BLaER1 treated with 17β-estradiol and CSF1 and Interleukin-3, amounts not matched to agents 10 nM and 100 nM (cell line): ENCODE results near the gene PTGER3.

Experiments
- H3K27ac ChIP-seq, 11 experiments: shearing (Covaris generic); formaldehyde crosslinking; 2 replicates each; pipeline ENCODE4 v1.8.1; 2022
- H3K27me3 ChIP-seq, 11 experiments: shearing (Covaris generic); formaldehyde crosslinking; 2 replicates each; pipeline ENCODE4 v1.8.1; 2022
- H3K36me3 ChIP-seq, 11 experiments: shearing (Covaris generic); formaldehyde crosslinking; 2 replicates each; pipeline ENCODE4 v1.8.1; 2022
- H3K4me1 ChIP-seq, 10 experiments: shearing (Covaris generic); formaldehyde crosslinking; 2 replicates each; pipeline ENCODE4 v1.8.1; 2022
- H3K4me2 ChIP-seq, 11 experiments: shearing (Covaris generic); formaldehyde crosslinking; 2 replicates each; pipeline ENCODE4 v1.8.1; 2022
- H3K4me3 ChIP-seq, 10 experiments: shearing (Covaris generic); formaldehyde crosslinking; 2 replicates each; pipeline ENCODE4 v1.8.1; 2022
- H3K9ac ChIP-seq, 11 experiments: shearing (Covaris generic); formaldehyde crosslinking; 2 replicates each; pipeline ENCODE4 v1.8.1; 2022
- H3K9me3 ChIP-seq, 11 experiments: shearing (Covaris generic); formaldehyde crosslinking; replicated peaks in 1 of 11; 2 replicates each; pipeline ENCODE4 v1.8.1; 2022
- H4K20me1 ChIP-seq, 11 experiments: shearing (Covaris generic); formaldehyde crosslinking; 2 replicates each; pipeline ENCODE4 v1.8.1; 2022
- Cebpa-rat ChIP-seq, 11 experiments: shearing (Covaris generic); IDR thresholded peaks; 2 replicates each; pipeline ENCODE4 v1.8.1; 2022

The PTGER3 gene

GRCh38 chr1:70922196-70922595, 125.4 kb downstream of the PTGER3 start:
- TF ChIP-seq Cebpa-rat (IDR thresholded peaks at IDR 0.05): no peak
- H3K27ac ChIP-seq: no peak overlapping the region

More at GRCh38 chr1:70922196-70922595, 125.4 kb downstream of the PTGER3 start:
- Histone ChIP-seq H4K20me1 (no peaks in the 10 kb centered on the region), H3K27me3 (no peaks in the 10 kb centered on the region), H3K36me3 (no peaks in the 10 kb centered on the region), H3K9ac (no peak overlapping the region), H3K4me1 (no peaks in the 10 kb centered on the region), H3K4me3 (no peak overlapping the region), H3K9me3 (peaks cover 30 to 48% (median 35%) of the 10 kb centered on the region in 11 experiments), H3K4me2 (no peak overlapping the region)
